ENCODE data around the gene HLCS.

GRCh38 chr21:36735201-36735515, 231.3 kb downstream of the HLCS start:
- no peak for TF ChIP-seq POLR2A (IDR thresholded peaks at IDR 0.05)
- TF ChIP-seq, protein P1, sequence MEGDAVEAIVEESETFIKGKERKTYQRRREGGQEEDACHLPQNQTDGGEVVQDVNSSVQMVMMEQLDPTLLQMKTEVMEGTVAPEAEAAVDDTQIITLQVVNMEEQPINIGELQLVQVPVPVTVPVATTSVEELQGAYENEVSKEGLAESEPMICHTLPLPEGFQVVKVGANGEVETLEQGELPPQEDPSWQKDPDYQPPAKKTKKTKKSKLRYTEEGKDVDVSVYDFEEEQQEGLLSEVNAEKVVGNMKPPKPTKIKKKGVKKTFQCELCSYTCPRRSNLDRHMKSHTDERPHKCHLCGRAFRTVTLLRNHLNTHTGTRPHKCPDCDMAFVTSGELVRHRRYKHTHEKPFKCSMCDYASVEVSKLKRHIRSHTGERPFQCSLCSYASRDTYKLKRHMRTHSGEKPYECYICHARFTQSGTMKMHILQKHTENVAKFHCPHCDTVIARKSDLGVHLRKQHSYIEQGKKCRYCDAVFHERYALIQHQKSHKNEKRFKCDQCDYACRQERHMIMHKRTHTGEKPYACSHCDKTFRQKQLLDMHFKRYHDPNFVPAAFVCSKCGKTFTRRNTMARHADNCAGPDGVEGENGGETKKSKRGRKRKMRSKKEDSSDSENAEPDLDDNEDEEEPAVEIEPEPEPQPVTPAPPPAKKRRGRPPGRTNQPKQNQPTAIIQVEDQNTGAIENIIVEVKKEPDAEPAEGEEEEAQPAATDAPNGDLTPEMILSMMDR (IDR thresholded peaks at IDR 0.05), result no peak
